Endodermal cell (in vitro differentiated cells): ENCODE measurements around the gene COQ2. TPM values are rescaled to one million over a fixed set of nuclear protein-coding genes. Genes with fewer than 3 reads are reported as not detected.

Experiments used
- DNase-seq: peaks from one replicate; pipeline ENCODE4 v3.0.0-alpha.2; 2017
- H3K27ac ChIP-seq: 2 replicates; pipeline ENCODE4 v1.5.1; 2013; ENCODE audit warnings: mild to moderate bottlenecking, low read depth, low read length, moderate library complexity
- H3K27me3 ChIP-seq: 2 replicates; pipeline ENCODE4 v1.6.1; 2013; ENCODE audit warnings: mild to moderate bottlenecking, low read length, moderate library complexity; ENCODE audit not compliant: insufficient read depth, control insufficient read depth, poor library complexity, severe bottlenecking
- H3K36me3 ChIP-seq: 2 replicates; pipeline ENCODE4 v1.7.0; 2013; ENCODE audit warnings: mild to moderate bottlenecking, low read length, moderate library complexity; ENCODE audit not compliant: control insufficient read depth, insufficient read depth
- H3K4me1 ChIP-seq: one replicate; pipeline ENCODE4 v1.7.0; 2013; ENCODE audit warnings: low read length; ENCODE audit not compliant: control insufficient read depth, insufficient read depth
- H3K4me3 ChIP-seq: 2 replicates; pipeline ENCODE4 v1.5.1; 2013; ENCODE audit warnings: mild to moderate bottlenecking, low read length, moderate library complexity
- H3K9ac ChIP-seq: 2 replicates; pipeline ENCODE4 v1.6.1; 2013; ENCODE audit warnings: mild to moderate bottlenecking, low read length, moderate library complexity; ENCODE audit not compliant: poor library complexity, severe bottlenecking; ENCODE audit errors: extremely low read depth
- H3K9me3 ChIP-seq: 2 replicates; pipeline ENCODE4 v1.6.1; 2013; ENCODE audit warnings: mild to moderate bottlenecking, low read length, moderate library complexity; ENCODE audit not compliant: control insufficient read depth
- H3K27ac Mint-ChIP-seq: 2 replicates; pipeline ENCODE4 v1.8.0; 2020; ENCODE audit warnings: mixed read lengths
- H3K27me3 Mint-ChIP-seq: 2 replicates; pipeline ENCODE4 v1.8.0; 2021; ENCODE audit warnings: mild to moderate bottlenecking, mixed read lengths; ENCODE audit not compliant: insufficient read depth
- H3K36me3 Mint-ChIP-seq: 2 replicates; pipeline ENCODE4 v1.8.0; 2020; ENCODE audit warnings: low read depth, mixed read lengths
- H3K4me1 Mint-ChIP-seq: 2 replicates; pipeline ENCODE4 v1.8.0; 2020; ENCODE audit warnings: mixed read lengths
- H3K4me3 Mint-ChIP-seq: 2 replicates; pipeline ENCODE4 v1.8.0; 2020; ENCODE audit warnings: mild to moderate bottlenecking, moderate library complexity, mixed read lengths
- H3K9me3 Mint-ChIP-seq: 2 replicates; pipeline ENCODE4 v1.8.0; 2020; ENCODE audit warnings: mild to moderate bottlenecking, mixed read lengths
- CTCF ChIP-seq: fragments of 200-600 bp; sonication (generic); conservative IDR thresholded peaks from 2 replicates; pipeline ENCODE4 v1.5.0; 2021; ENCODE audit warnings: antibody characterized with exemption, mild to moderate bottlenecking
- WGBS, 2 experiments: methylation state at CpG; one replicate each; pipeline versions ENCODE4 v1.1.5 to v1.1.7; 2013; ENCODE audit warnings: missing lambda C conversion rate in 2 of 2, mixed read lengths in 1 of 2; ENCODE audit not compliant: insufficient coverage in 1 of 2, insufficient read length in 1 of 2; 5-methylcytosine and 5-hydroxymethylcytosine counted together
- total RNA-seq, 2 donors: library from RNA; stranded (reverse); fragmentation: NEBNext Ultra II Directional in 1 of 2; extraction: Animal tissue kit (Norgen Biotek cat#: 25700) in 1 of 2; gene quantifications; 2 replicates in 1 of 2; 3 replicates in 1 of 2; pipeline ENCODE4 v1.2.1, GENCODE V29; 2021

COQ2 gene
- total RNA-seq, 2 donors from 2014 or later = 17.7 to 18.4 TPM

- Mint-ChIP-seq H3K4me1 (peaks cover 19% of the 10 kb centered on the region), H3K27me3 (peaks cover 11% of the 10 kb centered on the region), H3K27ac (peak overlapping the region; percentile 82), H3K36me3 (no peaks in the 10 kb centered on the region), H3K4me3 (peak overlapping the region; percentile 73), H3K9me3 (peaks cover 6% of the 10 kb centered on the region)
- no peak overlapping the region for H3K27ac ChIP-seq
- H3K4me3 ChIP-seq = peak overlapping the region; percentile 84
- 43 to 51% methylated on average over 7 to 9 of the region's 9 CpGs for WGBS, 2 experiments
- H3K9ac ChIP-seq = peak overlapping the region; percentile 62
- TF ChIP-seq CTCF = no peak
- no peaks in the 10 kb centered on the region for H3K9me3 ChIP-seq
- H3K4me1 ChIP-seq = no peaks in the 10 kb centered on the region
- peak; percentile 45 for DNase-seq
- H3K27me3 ChIP-seq = no peaks in the 10 kb centered on the region
- no peaks in the 10 kb centered on the region for H3K36me3 ChIP-seq
Measured at GRCh38 chr4:83285055-83285407, 433 bp upstream of the COQ2 start.

GRCh38 chr4:83283181-83283580, 1.4 kb downstream of the COQ2 start:
- peaks cover 19% of the 10 kb centered on the region for H3K4me1 Mint-ChIP-seq
- peak overlapping the region; percentile 73 for H3K4me3 Mint-ChIP-seq
- H3K27me3 Mint-ChIP-seq = peaks cover 6% of the 10 kb centered on the region
- Histone ChIP-seq H3K9ac (no peak overlapping the region), H3K9me3 (no peaks in the 10 kb centered on the region), H3K27me3 (no peaks in the 10 kb centered on the region), H3K4me3 (peak overlapping the region; percentile 84), H3K36me3 (no peaks in the 10 kb centered on the region), H3K27ac (no peak overlapping the region), H3K4me1 (no peaks in the 10 kb centered on the region)
- H3K9me3 Mint-ChIP-seq = no peaks in the 10 kb centered on the region
- H3K27ac Mint-ChIP-seq = no peak overlapping the region
- WGBS, 2 experiments = 94 to 96% methylated on average over 7 of the region's 7 CpGs
- DNase-seq = no peak
- TF ChIP-seq CTCF = no peak
- peaks cover 6% of the 10 kb centered on the region for H3K36me3 Mint-ChIP-seq

- peak; percentile 88 for TF ChIP-seq CTCF
- H3K27me3 ChIP-seq = no peaks in the 10 kb centered on the region
- Mint-ChIP-seq H3K4me1 (peaks cover 19% of the 10 kb centered on the region), H3K9me3 (no peaks in the 10 kb centered on the region), H3K27me3 (peaks cover 6% of the 10 kb centered on the region), H3K4me3 (no peak overlapping the region), H3K27ac (no peak overlapping the region), H3K36me3 (peaks cover 10% of the 10 kb centered on the region)
- peak overlapping the region; percentile 18 for H3K4me3 ChIP-seq
- no peak overlapping the region for H3K27ac ChIP-seq
- no peaks in the 10 kb centered on the region for H3K36me3 ChIP-seq
- DNase-seq = peak; percentile 61
- 50 to 78% methylated on average over 1 to 4 of the region's 4 CpGs for WGBS, 2 experiments
- no peaks in the 10 kb centered on the region for H3K9me3 ChIP-seq
- H3K9ac ChIP-seq = no peak overlapping the region
- no peaks in the 10 kb centered on the region for H3K4me1 ChIP-seq
Measured at GRCh38 chr4:83282049-83282535, 2.5 kb downstream of the COQ2 start.
